ENCODE results near the gene BBX.

GRCh38 chr3:107665351-107665750 lies 142.6 kb downstream of the BBX start:
- TF ChIP-seq CTCF (IDR thresholded peaks at IDR 0.05) (no peak), POLR2A (IDR thresholded peaks at IDR 0.05) (no peak)

Measured in thyroid gland (tissue), 4 donors.